ENCODE measurements around the gene SPIN1. TPM values are rescaled to one million over a fixed set of nuclear protein-coding genes. Genes with fewer than 3 reads are reported as not detected.

SPIN1 gene
- total and polyA plus RNA-seq, 2 experiments from 2014 or later: 58.4 to 95.3 TPM

- Histone ChIP-seq H4K20me1 (ENCODE audit: insufficient read depth) (peaks cover 3% of the 10 kb centered on the region; the same call in 1 of the 2 replicates), H3K36me3 (ENCODE audit: low read depth) (0 out of 2 replicates have a peak, but pooled peaks cover 15% of the 10 kb centered on the region), H3K4me2 (ENCODE audit: unreplicated experiment) (no peak overlapping the region), H3K9ac (no peak overlapping the region), H3K27ac (no peak overlapping the region), H3K27me3 (replicated peaks; ENCODE audit: insufficient read depth) (no peaks in the 10 kb centered on the region), H3K79me2 (ENCODE audit: insufficient read depth) (peaks cover 85% of the 10 kb centered on the region), H2AFZ (no peak overlapping the region), H3K4me3 (no peak overlapping the region), H3K9me2 (ENCODE audit: insufficient read depth) (no peaks in the 10 kb centered on the region), H3K9me3 (ENCODE audit: low read depth) (no peaks in the 10 kb centered on the region), H3F3A (ENCODE audit: insufficient read depth) (no peaks in the 10 kb centered on the region), H3K4me1 (ENCODE audit: insufficient read depth) (peaks cover 7% of the 10 kb centered on the region)
- 99 to 100% methylated on average over 2 of the region's 2 CpGs for WGBS, 2 experiments (ENCODE audit: low coverage in 1 of 2, low lambda C conversion rate in 2 of 2, missing lambda C conversion rate in 2 of 2)
- in situ Hi-C loops (cut with MboI): no loop called here
- DNase-seq: no peak
- no peak for TF ChIP-seq EZH2phosphoT487 (IDR thresholded peaks at IDR 0.05; ENCODE audit: insufficient read depth, low read depth)
- no peak for TF ChIP-seq EZH2 (IDR thresholded peaks at IDR 0.05; ENCODE audit: insufficient read depth, poor library complexity, severe bottlenecking)
Observed at GRCh38 chr9:88446728-88447127, 58.5 kb downstream of the SPIN1 start.

- peaks cover 78% of the 10 kb centered on the region for H3K79me2 ChIP-seq (ENCODE audit: insufficient read depth)
- TF ChIP-seq EZH2 (IDR thresholded peaks at IDR 0.05; ENCODE audit: insufficient read depth, poor library complexity, severe bottlenecking) (no peak), EZH2phosphoT487 (IDR thresholded peaks at IDR 0.05; ENCODE audit: insufficient read depth, low read depth) (no peak)
- H4K20me1 ChIP-seq (ENCODE audit: insufficient read depth): peaks cover 3% of the 10 kb centered on the region; the same call in 1 of the 2 replicates
Observed at GRCh38 chr9:88447431-88447830, 59.2 kb downstream of the SPIN1 start.

GRCh38 chr9:88451160-88451559, 62.9 kb downstream of the SPIN1 start:
- peaks cover under 1% of the 10 kb centered on the region; the same call in 1 of the 2 replicates for H4K20me1 ChIP-seq (ENCODE audit: insufficient read depth)
- no peak for DNase-seq
- H3K79me2 ChIP-seq (ENCODE audit: insufficient read depth): peaks cover 74% of the 10 kb centered on the region

More at GRCh38 chr9:88447431-88447830, 59.2 kb downstream of the SPIN1 start:
- no peaks in the 10 kb centered on the region for H3K27me3 ChIP-seq (replicated peaks; ENCODE audit: insufficient read depth)
- no peak overlapping the region for H2AFZ ChIP-seq
- WGBS, 2 experiments (ENCODE audit: low coverage in 1 of 2, low lambda C conversion rate in 2 of 2, missing lambda C conversion rate in 2 of 2): 89 to 94% methylated on average over 4 of the region's 4 CpGs
- H3K9me2 ChIP-seq (ENCODE audit: insufficient read depth): no peaks in the 10 kb centered on the region
- no peak for DNase-seq
- no peak overlapping the region for H3K27ac ChIP-seq
- no peak overlapping the region for H3K4me3 ChIP-seq
- in situ Hi-C loops (cut with MboI): no loop called here
- no peak overlapping the region for H3K4me2 ChIP-seq (ENCODE audit: unreplicated experiment)
- no peak overlapping the region for H3K9ac ChIP-seq
- no peaks in the 10 kb centered on the region for H3K9me3 ChIP-seq (ENCODE audit: low read depth)
- H3K36me3 ChIP-seq (ENCODE audit: low read depth): 0 out of 2 replicates have a peak, but pooled peaks cover 15% of the 10 kb centered on the region
- peaks cover 2% of the 10 kb centered on the region for H3K4me1 ChIP-seq (ENCODE audit: insufficient read depth)
- H3F3A ChIP-seq (ENCODE audit: insufficient read depth): no peaks in the 10 kb centered on the region

GRCh38 chr9:88458716-88459465, 70.6 kb downstream of the SPIN1 start:
- H4K20me1 ChIP-seq (ENCODE audit: insufficient read depth): no peaks in the 10 kb centered on the region
- no peak overlapping the region for H2AFZ ChIP-seq
- peaks cover 18% of the 10 kb centered on the region; the same call in 1 of the 2 replicates for H3K36me3 ChIP-seq (ENCODE audit: low read depth)
- no peaks in the 10 kb centered on the region for H3K9me3 ChIP-seq (ENCODE audit: low read depth)
- peaks cover 23% of the 10 kb centered on the region for H3F3A ChIP-seq (ENCODE audit: insufficient read depth)
- H3K4me1 ChIP-seq (ENCODE audit: insufficient read depth): peaks cover 29% of the 10 kb centered on the region
- H3K4me3 ChIP-seq: no peak overlapping the region
- TF ChIP-seq EZH2phosphoT487 (IDR thresholded peaks at IDR 0.05; ENCODE audit: insufficient read depth, low read depth) (no peak), EZH2 (IDR thresholded peaks at IDR 0.05; ENCODE audit: insufficient read depth, poor library complexity, severe bottlenecking) (no peak)
- H3K79me2 ChIP-seq (ENCODE audit: insufficient read depth): peaks cover 75% of the 10 kb centered on the region
- in situ Hi-C loops (cut with MboI): no loop called here
- peak; percentile 54 for DNase-seq
- no peaks in the 10 kb centered on the region for H3K27me3 ChIP-seq (replicated peaks; ENCODE audit: insufficient read depth)
- H3K9ac ChIP-seq: no peak overlapping the region
- peak overlapping the region; percentile 31; the same call in 1 of the 2 replicates for H3K27ac ChIP-seq
- no peaks in the 10 kb centered on the region for H3K9me2 ChIP-seq (ENCODE audit: insufficient read depth)
- no peak overlapping the region for H3K4me2 ChIP-seq (ENCODE audit: unreplicated experiment)
- 60 to 66% methylated on average over 5 of the region's 5 CpGs for WGBS, 2 experiments (ENCODE audit: low coverage in 1 of 2, low lambda C conversion rate in 2 of 2, missing lambda C conversion rate in 2 of 2)

More at GRCh38 chr9:88451160-88451559, 62.9 kb downstream of the SPIN1 start:
- Histone ChIP-seq H3K36me3 (ENCODE audit: low read depth) (0 out of 2 replicates have a peak, but pooled peaks cover 15% of the 10 kb centered on the region), H3K9ac (no peak overlapping the region), H3K4me2 (ENCODE audit: unreplicated experiment) (no peak overlapping the region), H2AFZ (no peak overlapping the region), H3K27me3 (replicated peaks; ENCODE audit: insufficient read depth) (no peaks in the 10 kb centered on the region), H3F3A (ENCODE audit: insufficient read depth) (no peaks in the 10 kb centered on the region), H3K9me3 (ENCODE audit: low read depth) (no peaks in the 10 kb centered on the region), H3K4me3 (no peak overlapping the region), H3K9me2 (ENCODE audit: insufficient read depth) (no peaks in the 10 kb centered on the region), H3K27ac (no peak overlapping the region), H3K4me1 (ENCODE audit: insufficient read depth) (no peaks in the 10 kb centered on the region)
- in situ Hi-C loops (cut with MboI): no loop called here
- 88% methylated on average over 5 of the region's 5 CpGs for WGBS, 2 experiments (ENCODE audit: low coverage in 1 of 2, low lambda C conversion rate in 2 of 2, missing lambda C conversion rate in 2 of 2)
- no peak for TF ChIP-seq EZH2phosphoT487 (IDR thresholded peaks at IDR 0.05; ENCODE audit: insufficient read depth, low read depth)
- TF ChIP-seq EZH2 (IDR thresholded peaks at IDR 0.05; ENCODE audit: insufficient read depth, poor library complexity, severe bottlenecking): no peak

Measured in GM23248 (cell line).